IMR-90 (cell line): ENCODE data around the gene COL12A1. TPM values are rescaled to one million over a fixed set of nuclear protein-coding genes. Genes with fewer than 3 reads are reported as not detected.

Experiments
- ATAC-seq: fragments of 200-7000 bp; cut with Tn5 transposase; 2 replicates; pipeline ENCODE4 v1.9.1; 2020; ENCODE audit warnings: low read depth, mild to moderate bottlenecking, moderate library complexity
- BruUV-seq: library from RNA; stranded (reverse); fragments of 400-500 nt; replicated peaks from 2 replicates; lab custom pipeline; 2021; lab: Mats Ljungman, UMichigan
- CTCF ChIA-PET: fragments of 300-600 bp; formaldehyde crosslinking; extraction: SDS; loops from one replicate; lab custom pipeline; 2021; ENCODE audit warnings: antibody characterized with exemption; lab: Yijun Ruan, JAX
- POLR2A ChIA-PET: fragments of 300-600 bp; sonication (Branson Sonifier 250); formaldehyde crosslinking; loops from one replicate; lab custom pipeline; 2022; ENCODE audit warnings: antibody characterized with exemption; ENCODE audit not compliant: unreplicated experiment; lab: Charles Lee
- DNase-seq: peaks from one replicate; pipeline ENCODE4 v3.0.0; 2013
- H2AFZ ChIP-seq: replicated peaks from 2 replicates; pipeline ENCODE3; 2013; ENCODE audit warnings: low read length, mild to moderate bottlenecking; ENCODE audit not compliant: poor library complexity
- H2AK5ac ChIP-seq: 2 replicates; pipeline ENCODE4 v1.6.1; 2013; ENCODE audit warnings: low read depth, low read length, inconsistent platforms
- H2AK9ac ChIP-seq: replicated peaks from 2 replicates; pipeline ENCODE3; 2013; ENCODE audit warnings: mild to moderate bottlenecking, low read depth, low read length, moderate library complexity; ENCODE audit not compliant: poor library complexity
- H2BK120ac ChIP-seq: 2 replicates; pipeline ENCODE4 v1.6.1; 2013; ENCODE audit warnings: low read depth, low read length, inconsistent platforms
- H2BK15ac ChIP-seq: 3 replicates; pipeline ENCODE4 v1.6.1; 2013; ENCODE audit warnings: low read depth, low read length, inconsistent platforms
- H2BK20ac ChIP-seq: 2 replicates; pipeline ENCODE4 v1.6.1; 2013; ENCODE audit warnings: low read depth, mild to moderate bottlenecking, inconsistent platforms, low read length, moderate library complexity
- H2BK5ac ChIP-seq: 2 replicates; pipeline ENCODE4 v1.6.1; 2013; ENCODE audit warnings: mild to moderate bottlenecking, low read depth, low read length, inconsistent platforms; ENCODE audit not compliant: poor library complexity, severe bottlenecking
- H3K14ac ChIP-seq: replicated peaks from 2 replicates; pipeline ENCODE4 v1.6.1; 2013; ENCODE audit warnings: low read depth, low read length, inconsistent platforms
- H3K18ac ChIP-seq: 2 replicates; pipeline ENCODE4 v1.6.1; 2013; ENCODE audit warnings: low read depth, low read length, control low read depth
- H3K23ac ChIP-seq: 2 replicates; pipeline ENCODE4 v1.6.1; 2013; ENCODE audit warnings: low read depth, low read length, inconsistent platforms
- H3K27ac ChIP-seq: 2 replicates; pipeline ENCODE4 v1.5.1; 2013; ENCODE audit warnings: mild to moderate bottlenecking, control low read depth, low read length; ENCODE audit not compliant: insufficient read depth
- H3K27me3 ChIP-seq: 2 replicates; pipeline ENCODE4 v1.6.1; 2013; ENCODE audit warnings: low read length; ENCODE audit not compliant: control insufficient read depth, insufficient read depth
- H3K36me3 ChIP-seq: 2 replicates; pipeline ENCODE4 v1.6.1; 2013; ENCODE audit warnings: low read length, mixed read lengths; ENCODE audit not compliant: control insufficient read depth, insufficient read depth
- H3K4ac ChIP-seq: 2 replicates; pipeline ENCODE4 v1.6.1; 2013; ENCODE audit warnings: low read depth, low read length, inconsistent platforms
- H3K4me1 ChIP-seq: 2 replicates; pipeline ENCODE4 v1.6.1; 2013; ENCODE audit warnings: low read length, mixed read lengths; ENCODE audit not compliant: control insufficient read depth, insufficient read depth
- H3K4me2 ChIP-seq: 2 replicates; pipeline ENCODE4 v1.6.1; 2013; ENCODE audit warnings: low read depth, mild to moderate bottlenecking, control low read depth, low read length, moderate library complexity
- H3K4me3 ChIP-seq: 2 replicates; pipeline ENCODE4 v1.5.1; 2013; ENCODE audit warnings: low read depth, mild to moderate bottlenecking, control low read depth, low read length, moderate library complexity; ENCODE audit not compliant: insufficient read depth
- H3K56ac ChIP-seq: 2 replicates; pipeline ENCODE4 v1.6.1; 2013; ENCODE audit warnings: low read length, inconsistent platforms; ENCODE audit not compliant: insufficient read depth; ENCODE audit errors: extremely low read depth
- H3K79me1 ChIP-seq, 2 experiments: 2 replicates each; pipeline ENCODE4 v1.6.1; 2013; ENCODE audit warnings: low read length in 2 of 2, inconsistent platforms in 1 of 2, low read depth in 1 of 2
- H3K9ac ChIP-seq: 2 replicates; pipeline ENCODE4 v1.6.1; 2013; ENCODE audit warnings: low read depth, low read length, control low read depth
- H3K9me1 ChIP-seq: 2 replicates; pipeline ENCODE4 v1.6.1; 2013; ENCODE audit warnings: low read length, inconsistent platforms; ENCODE audit not compliant: insufficient read depth
- H3K9me3 ChIP-seq: 2 replicates; pipeline ENCODE4 v1.6.1; 2013; ENCODE audit warnings: low read length; ENCODE audit not compliant: control insufficient read depth, insufficient read depth
- H4K20me1 ChIP-seq: 2 replicates; pipeline ENCODE4 v1.6.1; 2013; ENCODE audit warnings: low read length, inconsistent platforms; ENCODE audit not compliant: insufficient read depth
- H4K5ac ChIP-seq: 2 replicates; pipeline ENCODE4 v1.6.1; 2013; ENCODE audit warnings: mild to moderate bottlenecking, low read depth, low read length, control low read depth
- H4K8ac ChIP-seq, 2 experiments: 2 replicates each; pipeline ENCODE4 v1.6.1; 2013; ENCODE audit warnings: low read depth in 2 of 2, low read length in 2 of 2, control low read depth in 1 of 2, inconsistent platforms in 1 of 2
- H4K91ac ChIP-seq: 2 replicates; pipeline ENCODE4 v1.6.1; 2013; ENCODE audit warnings: low read depth, low read length, inconsistent platforms; ENCODE audit not compliant: insufficient read depth
- CHD1 ChIP-seq: IDR thresholded peaks from 2 replicates; pipeline ENCODE4 v1.6.1; 2012; ENCODE audit warnings: low read depth, low read length, improper control_type of control experiment
- FOS ChIP-seq: fragments of 150-350 bp; IDR thresholded peaks from 2 replicates; pipeline ENCODE4 v1.6.1; 2016; ENCODE audit warnings: low read depth, low read length
- MAFK ChIP-seq: IDR thresholded peaks from 2 replicates; pipeline ENCODE4 v1.6.1; 2012; ENCODE audit warnings: low read depth, low read length, improper control_type of control experiment
- MXI1 ChIP-seq: IDR thresholded peaks from 2 replicates; pipeline ENCODE4 v1.6.1; 2012; ENCODE audit warnings: low read depth, mild to moderate bottlenecking, low read length, moderate library complexity, borderline replicate concordance
- RAD21 ChIP-seq: IDR thresholded peaks from 2 replicates; pipeline ENCODE4 v1.6.1; 2012; ENCODE audit warnings: low read length, improper control_type of control experiment
- SMC3 ChIP-seq: fragments of 150-350 bp; IDR thresholded peaks from 2 replicates; pipeline ENCODE4 v1.6.1; 2016; ENCODE audit warnings: low read depth, mild to moderate bottlenecking, antibody characterized with exemption, low read length, moderate library complexity
- dilution Hi-C: fragments of 300-500 bp; cut with HindIII; formaldehyde crosslinking; loops from one replicate; pipeline ENCODE4 v1.14.3; 2018; ENCODE audit warnings: low sequenced_read_pairs; ENCODE audit not compliant: unreplicated experiment
- in situ Hi-C: fragments of 300-500 bp; cut with MboI; formaldehyde crosslinking; loops from 3 replicates; pipeline ENCODE4 v1.14.3; 2019; ENCODE audit warnings: low sequenced_read_pairs, inconsistent platforms, mixed read lengths
- intact Hi-C: fragments of 100-400 bp; cut with micrococcal nuclease; formaldehyde crosslinking; loops from 2 replicates; pipeline ENCODE4 v1.10.0; 2022
- polyA plus RNA-seq, 3 experiments: library from polyadenylated mRNA; depleted of rRNA; stranded (reverse); fragments of >200 nt; gene quantifications; 2 replicates each; pipeline ENCODE4 v1.2.3, GENCODE V29; 2012; ENCODE audit warnings: low replicate concordance in 1 of 3
- total RNA-seq: library from RNA; depleted of rRNA; stranded (reverse); fragments of >200 nt; gene quantifications from 2 replicates; pipeline ENCODE4 v1.2.3, GENCODE V29; 2012
- TF ChIP-seq, protein P1 (sequence below): conservative IDR thresholded peaks from 2 replicates; pipeline ENCODE4 v1.5.1; 2012; ENCODE audit warnings: mild to moderate bottlenecking, low read depth, low read length, improper control_type of control experiment
- TF ChIP-seq, protein P2 (sequence below): fragments of 150-350 bp; IDR thresholded peaks from 2 replicates; pipeline ENCODE4 v1.6.1; 2016; ENCODE audit warnings: low read depth, mild to moderate bottlenecking, low read length, moderate library complexity, borderline replicate concordance

Gene COL12A1
- total and polyA plus RNA-seq, 2 of the 4 experiments (the other 2 are of a cell fraction) = 350 to 452 TPM

- H3K4me2 ChIP-seq = no peak overlapping the region
These were observed 56.2 kb downstream of the COL12A1 start for GRCh38 chr6:75149696-75150095.

More at GRCh38 chr6:75149696-75150095, 56.2 kb downstream of the COL12A1 start:
- no peak overlapping the region for H3K18ac ChIP-seq
- ChIA-PET CTCF (no interaction called here), POLR2A (no interaction called here)
- no peak overlapping the region for H2BK20ac ChIP-seq
- in situ Hi-C loops = no loop called here
- no peak overlapping the region for H3K27ac ChIP-seq
- DNase-seq = no peak
- no peak overlapping the region for H2BK120ac ChIP-seq
- H2AFZ ChIP-seq = no peak overlapping the region
- no peak overlapping the region for H2AK5ac ChIP-seq
- intact Hi-C loops = no loop called here
- TF ChIP-seq, protein P1, sequence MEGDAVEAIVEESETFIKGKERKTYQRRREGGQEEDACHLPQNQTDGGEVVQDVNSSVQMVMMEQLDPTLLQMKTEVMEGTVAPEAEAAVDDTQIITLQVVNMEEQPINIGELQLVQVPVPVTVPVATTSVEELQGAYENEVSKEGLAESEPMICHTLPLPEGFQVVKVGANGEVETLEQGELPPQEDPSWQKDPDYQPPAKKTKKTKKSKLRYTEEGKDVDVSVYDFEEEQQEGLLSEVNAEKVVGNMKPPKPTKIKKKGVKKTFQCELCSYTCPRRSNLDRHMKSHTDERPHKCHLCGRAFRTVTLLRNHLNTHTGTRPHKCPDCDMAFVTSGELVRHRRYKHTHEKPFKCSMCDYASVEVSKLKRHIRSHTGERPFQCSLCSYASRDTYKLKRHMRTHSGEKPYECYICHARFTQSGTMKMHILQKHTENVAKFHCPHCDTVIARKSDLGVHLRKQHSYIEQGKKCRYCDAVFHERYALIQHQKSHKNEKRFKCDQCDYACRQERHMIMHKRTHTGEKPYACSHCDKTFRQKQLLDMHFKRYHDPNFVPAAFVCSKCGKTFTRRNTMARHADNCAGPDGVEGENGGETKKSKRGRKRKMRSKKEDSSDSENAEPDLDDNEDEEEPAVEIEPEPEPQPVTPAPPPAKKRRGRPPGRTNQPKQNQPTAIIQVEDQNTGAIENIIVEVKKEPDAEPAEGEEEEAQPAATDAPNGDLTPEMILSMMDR = no peak
- TF ChIP-seq, protein P2, sequence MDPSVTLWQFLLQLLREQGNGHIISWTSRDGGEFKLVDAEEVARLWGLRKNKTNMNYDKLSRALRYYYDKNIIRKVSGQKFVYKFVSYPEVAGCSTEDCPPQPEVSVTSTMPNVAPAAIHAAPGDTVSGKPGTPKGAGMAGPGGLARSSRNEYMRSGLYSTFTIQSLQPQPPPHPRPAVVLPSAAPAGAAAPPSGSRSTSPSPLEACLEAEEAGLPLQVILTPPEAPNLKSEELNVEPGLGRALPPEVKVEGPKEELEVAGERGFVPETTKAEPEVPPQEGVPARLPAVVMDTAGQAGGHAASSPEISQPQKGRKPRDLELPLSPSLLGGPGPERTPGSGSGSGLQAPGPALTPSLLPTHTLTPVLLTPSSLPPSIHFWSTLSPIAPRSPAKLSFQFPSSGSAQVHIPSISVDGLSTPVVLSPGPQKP = no peak
- TF ChIP-seq SMC3 (no peak), RAD21 (no peak), FOS (no peak), CHD1 (no peak), MAFK (no peak), MXI1 (no peak)
- no peak overlapping the region for H3K4ac ChIP-seq
- H3K79me1 ChIP-seq = peaks cover 16 to 63% of the 10 kb centered on the region in 2 experiments
- H4K91ac ChIP-seq = no peak overlapping the region
- no peak overlapping the region for H3K14ac ChIP-seq
- no peak overlapping the region for H3K56ac ChIP-seq
- no TSS peak for BruUV-seq
- H3K9me3 ChIP-seq = no peaks in the 10 kb centered on the region
- peak overlapping the region; percentile 24 for H2BK5ac ChIP-seq
- no peak overlapping the region for H2BK15ac ChIP-seq
- H3K9me1 ChIP-seq = peaks cover 14% of the 10 kb centered on the region
- dilution Hi-C loops = no loop called here
- no peak overlapping the region for H3K9ac ChIP-seq
- H3K4me1 ChIP-seq = peaks cover 6% of the 10 kb centered on the region; the same call in 1 of the 2 replicates
- no peak overlapping the region for H3K23ac ChIP-seq
- H2AK9ac ChIP-seq = no peak overlapping the region
- no peak overlapping the region for H4K8ac ChIP-seq
- H3K4me3 ChIP-seq = no peak overlapping the region
- no peaks in the 10 kb centered on the region for H3K27me3 ChIP-seq
- no peak for ATAC-seq
- peaks cover 6% of the 10 kb centered on the region; the same call in 1 of the 2 replicates for H4K20me1 ChIP-seq
- no peak overlapping the region for H4K5ac ChIP-seq
- peaks cover 59% of the 10 kb centered on the region for H3K36me3 ChIP-seq
